ENCODE data around the gene SCAPER.

SCAPER gene

DNA sequence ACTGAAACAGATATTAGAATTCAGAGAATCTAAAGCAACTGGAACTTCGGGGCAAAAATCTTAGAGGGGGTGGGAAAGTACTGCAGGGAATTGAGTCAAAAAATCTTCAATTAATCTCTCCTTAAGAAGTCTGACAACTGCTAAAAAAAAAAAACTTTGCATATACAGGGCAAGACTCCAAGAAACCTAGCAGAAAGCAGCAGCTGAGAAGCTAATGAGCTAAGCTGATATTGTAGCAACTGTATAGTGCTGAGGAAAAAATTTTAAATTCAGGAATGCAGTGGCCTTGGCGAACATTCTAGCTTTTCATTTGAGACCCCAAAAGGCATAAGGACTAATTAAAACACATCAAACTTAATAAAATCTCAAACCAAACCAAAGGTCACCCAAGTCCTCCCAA lies 113.6 kb downstream of the SCAPER start (continued):
- TF ChIP-seq, protein P1, sequence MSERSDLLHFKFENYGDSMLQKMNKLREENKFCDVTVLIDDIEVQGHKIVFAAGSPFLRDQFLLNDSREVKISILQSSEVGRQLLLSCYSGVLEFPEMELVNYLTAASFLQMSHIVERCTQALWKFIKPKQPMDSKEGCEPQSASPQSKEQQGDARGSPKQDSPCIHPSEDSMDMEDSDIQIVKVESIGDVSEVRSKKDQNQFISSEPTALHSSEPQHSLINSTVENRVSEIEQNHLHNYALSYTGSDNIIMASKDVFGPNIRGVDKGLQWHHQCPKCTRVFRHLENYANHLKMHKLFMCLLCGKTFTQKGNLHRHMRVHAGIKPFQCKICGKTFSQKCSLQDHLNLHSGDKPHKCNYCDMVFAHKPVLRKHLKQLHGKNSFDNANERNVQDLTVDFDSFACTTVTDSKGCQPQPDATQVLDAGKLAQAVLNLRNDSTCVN (tag by site-specific recombination; optimal IDR thresholded peaks at IDR 0.05): no peak
- TF ChIP-seq, protein P2, sequence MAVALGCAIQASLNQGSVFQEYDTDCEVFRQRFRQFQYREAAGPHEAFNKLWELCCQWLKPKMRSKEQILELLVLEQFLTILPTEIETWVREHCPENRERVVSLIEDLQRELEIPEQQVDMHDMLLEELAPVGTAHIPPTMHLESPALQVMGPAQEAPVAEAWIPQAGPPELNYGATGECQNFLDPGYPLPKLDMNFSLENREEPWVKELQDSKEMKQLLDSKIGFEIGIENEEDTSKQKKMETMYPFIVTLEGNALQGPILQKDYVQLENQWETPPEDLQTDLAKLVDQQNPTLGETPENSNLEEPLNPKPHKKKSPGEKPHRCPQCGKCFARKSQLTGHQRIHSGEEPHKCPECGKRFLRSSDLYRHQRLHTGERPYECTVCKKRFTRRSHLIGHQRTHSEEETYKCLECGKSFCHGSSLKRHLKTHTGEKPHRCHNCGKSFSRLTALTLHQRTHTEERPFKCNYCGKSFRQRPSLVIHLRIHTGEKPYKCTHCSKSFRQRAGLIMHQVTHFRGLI (tag by site-specific recombination; IDR thresholded peaks at IDR 0.05): no peak
- TF ChIP-seq ZBTB48 (tag by site-specific recombination; IDR thresholded peaks at IDR 0.05) (no peak), ZNF239 (tag by site-specific recombination; IDR thresholded peaks at IDR 0.05) (no peak), ZNF394 (tag by site-specific recombination; IDR thresholded peaks at IDR 0.05; ENCODE audit: borderline replicate concordance) (no peak), GLI2 (tag by site-specific recombination; IDR thresholded peaks at IDR 0.05; ENCODE audit: borderline replicate concordance, low read depth) (no peak), ZNF266 (tag by site-specific recombination; IDR thresholded peaks at IDR 0.05; ENCODE audit: low read depth) (no peak), ZNF311 (tag by site-specific recombination; IDR thresholded peaks at IDR 0.05; ENCODE audit: borderline replicate concordance) (no peak), ZFP41 (tag by site-specific recombination; IDR thresholded peaks at IDR 0.05; ENCODE audit: borderline replicate concordance) (no peak)
- TF ChIP-seq, protein P3, sequence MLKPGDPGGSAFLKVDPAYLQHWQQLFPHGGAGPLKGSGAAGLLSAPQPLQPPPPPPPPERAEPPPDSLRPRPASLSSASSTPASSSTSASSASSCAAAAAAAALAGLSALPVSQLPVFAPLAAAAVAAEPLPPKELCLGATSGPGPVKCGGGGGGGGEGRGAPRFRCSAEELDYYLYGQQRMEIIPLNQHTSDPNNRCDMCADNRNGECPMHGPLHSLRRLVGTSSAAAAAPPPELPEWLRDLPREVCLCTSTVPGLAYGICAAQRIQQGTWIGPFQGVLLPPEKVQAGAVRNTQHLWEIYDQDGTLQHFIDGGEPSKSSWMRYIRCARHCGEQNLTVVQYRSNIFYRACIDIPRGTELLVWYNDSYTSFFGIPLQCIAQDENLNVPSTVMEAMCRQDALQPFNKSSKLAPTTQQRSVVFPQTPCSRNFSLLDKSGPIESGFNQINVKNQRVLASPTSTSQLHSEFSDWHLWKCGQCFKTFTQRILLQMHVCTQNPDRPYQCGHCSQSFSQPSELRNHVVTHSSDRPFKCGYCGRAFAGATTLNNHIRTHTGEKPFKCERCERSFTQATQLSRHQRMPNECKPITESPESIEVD (tag by site-specific recombination; IDR thresholded peaks at IDR 0.05): no peak

DNA sequence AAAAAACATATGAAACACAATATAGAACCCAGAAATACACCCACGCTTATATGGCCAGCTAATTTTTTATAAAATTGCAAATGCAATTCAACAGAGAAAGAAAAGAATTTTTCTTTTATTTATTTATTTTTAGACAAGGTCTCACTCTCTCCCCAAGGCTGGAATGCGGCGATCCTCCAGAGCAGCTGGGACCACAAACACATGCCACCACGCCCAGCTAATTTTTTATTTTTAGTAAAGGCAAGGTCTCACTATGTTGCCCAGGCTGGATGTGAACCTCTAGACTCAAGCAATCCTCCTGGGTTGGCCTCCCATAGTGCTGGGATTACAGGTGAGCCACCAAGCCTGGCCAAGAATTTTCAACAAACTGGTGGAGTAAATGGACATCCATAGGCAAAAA lies 117.9 kb downstream of the SCAPER start:
- no peaks in the 10 kb centered on the region for H3K4me1 ChIP-seq (ENCODE audit: control insufficient read depth, insufficient read depth, low read length)
- H3K36me3 ChIP-seq (ENCODE audit: control insufficient read depth in 2 of 2, insufficient read depth in 1 of 2, low read length in 2 of 2): peaks cover 8 to 17% of the 10 kb centered on the region in 2 experiments
- no peak for TF ChIP-seq ZNF19 (tag by site-specific recombination; IDR thresholded peaks at IDR 0.05; ENCODE audit: low read depth)
- no peak for TF ChIP-seq SCRT2 (tag by site-specific recombination; IDR thresholded peaks at IDR 0.05)
- TF ChIP-seq ZNF792 (tag by site-specific recombination; IDR thresholded peaks at IDR 0.05): no peak
- no peak for TF ChIP-seq ZNF529 (tag by site-specific recombination; IDR thresholded peaks at IDR 0.05; ENCODE audit: insufficient replicate concordance)
- no peak for TF ChIP-seq SCRT1 (tag by site-specific recombination; IDR thresholded peaks at IDR 0.05; ENCODE audit: borderline replicate concordance)
- TF ChIP-seq, protein P4, sequence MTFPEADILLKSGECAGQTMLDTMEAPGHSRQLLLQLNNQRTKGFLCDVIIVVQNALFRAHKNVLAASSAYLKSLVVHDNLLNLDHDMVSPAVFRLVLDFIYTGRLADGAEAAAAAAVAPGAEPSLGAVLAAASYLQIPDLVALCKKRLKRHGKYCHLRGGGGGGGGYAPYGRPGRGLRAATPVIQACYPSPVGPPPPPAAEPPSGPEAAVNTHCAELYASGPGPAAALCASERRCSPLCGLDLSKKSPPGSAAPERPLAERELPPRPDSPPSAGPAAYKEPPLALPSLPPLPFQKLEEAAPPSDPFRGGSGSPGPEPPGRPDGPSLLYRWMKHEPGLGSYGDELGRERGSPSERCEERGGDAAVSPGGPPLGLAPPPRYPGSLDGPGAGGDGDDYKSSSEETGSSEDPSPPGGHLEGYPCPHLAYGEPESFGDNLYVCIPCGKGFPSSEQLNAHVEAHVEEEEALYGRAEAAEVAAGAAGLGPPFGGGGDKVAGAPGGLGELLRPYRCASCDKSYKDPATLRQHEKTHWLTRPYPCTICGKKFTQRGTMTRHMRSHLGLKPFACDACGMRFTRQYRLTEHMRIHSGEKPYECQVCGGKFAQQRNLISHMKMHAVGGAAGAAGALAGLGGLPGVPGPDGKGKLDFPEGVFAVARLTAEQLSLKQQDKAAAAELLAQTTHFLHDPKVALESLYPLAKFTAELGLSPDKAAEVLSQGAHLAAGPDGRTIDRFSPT (tag by site-specific recombination; IDR thresholded peaks at IDR 0.05): no peak
- no peak for TF ChIP-seq ZNF510 (tag by site-specific recombination; IDR thresholded peaks at IDR 0.05; ENCODE audit: insufficient replicate concordance)
- no peak for TF ChIP-seq ZNF621 (tag by site-specific recombination; IDR thresholded peaks at IDR 0.05)
- TF ChIP-seq GFI1B (tag by site-specific recombination; IDR thresholded peaks at IDR 0.05): no peak
- no peak for TF ChIP-seq ZNF830 (tag by site-specific recombination; IDR thresholded peaks at IDR 0.05; ENCODE audit: low read depth)
- TF ChIP-seq, protein P5, sequence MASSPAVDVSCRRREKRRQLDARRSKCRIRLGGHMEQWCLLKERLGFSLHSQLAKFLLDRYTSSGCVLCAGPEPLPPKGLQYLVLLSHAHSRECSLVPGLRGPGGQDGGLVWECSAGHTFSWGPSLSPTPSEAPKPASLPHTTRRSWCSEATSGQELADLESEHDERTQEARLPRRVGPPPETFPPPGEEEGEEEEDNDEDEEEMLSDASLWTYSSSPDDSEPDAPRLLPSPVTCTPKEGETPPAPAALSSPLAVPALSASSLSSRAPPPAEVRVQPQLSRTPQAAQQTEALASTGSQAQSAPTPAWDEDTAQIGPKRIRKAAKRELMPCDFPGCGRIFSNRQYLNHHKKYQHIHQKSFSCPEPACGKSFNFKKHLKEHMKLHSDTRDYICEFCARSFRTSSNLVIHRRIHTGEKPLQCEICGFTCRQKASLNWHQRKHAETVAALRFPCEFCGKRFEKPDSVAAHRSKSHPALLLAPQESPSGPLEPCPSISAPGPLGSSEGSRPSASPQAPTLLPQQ (tag by site-specific recombination; IDR thresholded peaks at IDR 0.05): no peak
- no peak for TF ChIP-seq PRDM1 (tag by site-specific recombination; IDR thresholded peaks at IDR 0.05)
- H3K4me3 ChIP-seq (ENCODE audit: low read depth, low read length): no peak overlapping the region
- no peaks in the 10 kb centered on the region for H3K9me3 ChIP-seq (ENCODE audit: control insufficient read depth, insufficient read depth, low read depth, low read length)
- H3K27ac ChIP-seq (ENCODE audit: extremely low read depth, low read depth, low read length): no peak overlapping the region
- POLR2A ChIA-PET: interaction anchor here (0.6 kb wide), 1 partner anchor 451 kb away, joined by 4 read pairs; the partner anchor contains the start of gene ISL2
- CTCF ChIA-PET: no interaction called here

Data from HEK293 (cell line).